ENCODE results near the gene MED13L.

Gene MED13L

DNA sequence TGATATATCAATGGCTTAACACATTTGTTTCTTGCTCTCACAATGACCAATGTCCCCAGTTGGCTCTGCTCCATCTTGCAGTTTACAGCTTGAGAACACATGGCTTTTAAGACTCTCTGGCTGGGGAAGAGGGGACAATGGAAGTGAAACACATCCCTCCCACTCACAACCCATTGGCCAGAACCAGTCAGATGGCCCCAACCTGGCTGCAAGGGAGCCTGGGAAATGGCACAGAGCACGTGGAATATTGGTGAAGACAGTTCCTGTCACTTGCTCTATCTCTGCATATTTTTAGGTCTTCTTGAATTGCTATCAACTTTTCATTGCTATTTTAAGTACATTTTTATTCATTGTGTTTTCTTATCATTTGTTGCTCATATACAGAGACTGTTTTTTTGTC is 345.4 kb downstream of the MED13L start:
- TF ChIP-seq L3MBTL2 (conservative IDR thresholded peaks at IDR 0.05) (peak; percentile 54), FOXA1 (IDR thresholded peaks at IDR 0.05) (no peak)
- CTCF ChIA-PET = no interaction called here
- POLR2A ChIA-PET = no interaction called here
- no peak for DNase-seq (ENCODE audit: extremely low spot score)

DNA sequence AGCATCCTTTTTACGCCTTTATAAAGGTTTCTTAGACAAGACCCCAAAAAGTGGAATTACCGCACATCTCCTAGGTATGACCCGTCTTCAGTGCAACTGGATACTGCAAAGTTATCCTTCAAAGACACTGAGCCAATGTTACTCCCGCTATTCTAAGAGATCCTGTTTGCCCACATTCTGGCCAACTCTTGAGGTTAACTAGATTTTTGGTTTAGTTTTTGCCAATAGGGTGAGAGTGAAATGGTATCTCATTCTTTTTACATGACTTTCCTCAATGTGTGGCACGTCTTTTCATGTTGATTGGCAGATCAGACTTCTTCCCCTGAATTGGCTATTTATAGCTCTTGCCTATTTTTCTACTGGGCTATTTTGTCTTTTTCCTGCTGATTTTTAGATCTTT is 347.2 kb downstream of the MED13L start:
- TF ChIP-seq L3MBTL2 (conservative IDR thresholded peaks at IDR 0.05) (no peak), TARDBP (IDR thresholded peaks at IDR 0.05) (no peak), SP1 (IDR thresholded peaks at IDR 0.05) (no peak), HDGF (IDR thresholded peaks at IDR 0.05; ENCODE audit: borderline replicate concordance) (no peak), FOXM1 (IDR thresholded peaks at IDR 0.05; ENCODE audit: borderline replicate concordance) (no peak), FOXA1 (IDR thresholded peaks at IDR 0.05) (no peak), LEF1 (IDR thresholded peaks at IDR 0.05; ENCODE audit: borderline replicate concordance) (no peak), SUZ12 (IDR thresholded peaks at IDR 0.05) (no peak), FOXK2 (IDR thresholded peaks at IDR 0.05) (no peak), CTBP1 (IDR thresholded peaks at IDR 0.05; ENCODE audit: borderline replicate concordance) (no peak)
- TF ChIP-seq, protein P1, sequence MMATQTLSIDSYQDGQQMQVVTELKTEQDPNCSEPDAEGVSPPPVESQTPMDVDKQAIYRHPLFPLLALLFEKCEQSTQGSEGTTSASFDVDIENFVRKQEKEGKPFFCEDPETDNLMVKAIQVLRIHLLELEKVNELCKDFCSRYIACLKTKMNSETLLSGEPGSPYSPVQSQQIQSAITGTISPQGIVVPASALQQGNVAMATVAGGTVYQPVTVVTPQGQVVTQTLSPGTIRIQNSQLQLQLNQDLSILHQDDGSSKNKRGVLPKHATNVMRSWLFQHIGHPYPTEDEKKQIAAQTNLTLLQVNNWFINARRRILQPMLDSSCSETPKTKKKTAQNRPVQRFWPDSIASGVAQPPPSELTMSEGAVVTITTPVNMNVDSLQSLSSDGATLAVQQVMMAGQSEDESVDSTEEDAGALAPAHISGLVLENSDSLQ (IDR thresholded peaks at IDR 0.05) = no peak
- ChIA-PET POLR2A (no interaction called here), CTCF (no interaction called here)
- no peak for DNase-seq (ENCODE audit: extremely low spot score)

DNA sequence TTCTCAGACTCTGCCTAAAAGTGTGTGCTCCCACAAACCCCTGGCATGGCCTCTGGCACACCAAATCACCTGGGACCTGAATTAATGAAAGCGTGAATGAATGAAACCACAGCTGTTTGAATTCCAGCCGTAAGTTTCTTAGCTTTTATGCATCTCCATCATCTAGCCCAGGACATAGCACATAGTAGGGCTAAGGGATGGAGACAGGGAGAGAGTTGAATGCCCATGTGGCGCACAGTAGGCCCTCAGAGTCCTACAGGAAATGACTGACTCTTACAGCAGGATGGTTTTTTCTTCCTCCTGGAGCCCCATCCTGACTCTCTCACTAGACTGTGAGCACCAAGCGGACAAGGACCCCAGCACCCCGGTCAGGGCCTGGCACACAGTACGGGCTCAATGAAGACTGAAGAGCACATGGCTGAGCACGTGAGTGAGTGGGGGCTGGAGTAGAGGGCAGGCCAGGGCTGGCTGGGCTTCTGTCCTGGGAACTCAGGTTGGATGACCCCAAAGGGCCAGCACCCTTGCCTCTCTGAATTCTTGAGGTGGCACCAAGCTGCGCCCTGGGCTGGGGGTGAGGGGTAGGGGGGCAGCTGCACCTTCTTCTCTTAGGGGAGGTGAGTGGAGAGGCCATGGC is 351.3 kb downstream of the MED13L start:
- DNase-seq (ENCODE audit: extremely low spot score) = no peak
- TF ChIP-seq SP1 (IDR thresholded peaks at IDR 0.05) = no peak
- TF ChIP-seq NFRKB (IDR thresholded peaks at IDR 0.05) = no peak
- ChIA-PET POLR2A (no interaction called here), CTCF (no interaction called here)

DNA sequence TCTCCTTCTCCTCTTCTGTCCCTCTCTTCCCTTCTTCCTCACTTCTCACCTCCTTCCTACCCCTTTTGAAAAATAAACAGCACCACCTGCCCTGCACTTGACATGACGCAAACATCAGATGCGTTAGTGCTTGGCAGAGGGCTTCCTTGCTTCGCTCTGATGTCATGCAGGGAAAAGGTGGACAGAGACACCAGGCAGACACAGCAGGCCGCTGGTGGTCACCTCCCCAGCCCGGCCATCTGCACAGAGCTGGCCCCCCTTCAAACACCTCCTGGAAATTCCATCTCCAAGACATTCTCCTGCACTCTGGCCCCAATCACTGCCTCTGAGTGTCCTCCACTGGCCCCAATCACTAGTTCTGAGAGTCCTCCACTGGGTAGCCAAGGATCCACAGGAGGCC is 353.6 kb downstream of the MED13L start:
- TF ChIP-seq SP1 (IDR thresholded peaks at IDR 0.05) = no peak
- no peak for TF ChIP-seq HDGF (IDR thresholded peaks at IDR 0.05; ENCODE audit: borderline replicate concordance)
- TF ChIP-seq FOXM1 (IDR thresholded peaks at IDR 0.05; ENCODE audit: borderline replicate concordance) = no peak
- no peak for TF ChIP-seq L3MBTL2 (conservative IDR thresholded peaks at IDR 0.05)
- TF ChIP-seq, protein P1 (IDR thresholded peaks at IDR 0.05) = no peak
- TF ChIP-seq LEF1 (IDR thresholded peaks at IDR 0.05; ENCODE audit: borderline replicate concordance) = no peak
- TF ChIP-seq CTBP1 (IDR thresholded peaks at IDR 0.05; ENCODE audit: borderline replicate concordance) = no peak
- no peak for TF ChIP-seq FOXA1 (IDR thresholded peaks at IDR 0.05)
- TF ChIP-seq BHLHE40 (IDR thresholded peaks at IDR 0.05; ENCODE audit: borderline replicate concordance) = no peak
- no peak for TF ChIP-seq NFRKB (IDR thresholded peaks at IDR 0.05)
- no peak for TF ChIP-seq ARNT (IDR thresholded peaks at IDR 0.05)
- no peak for TF ChIP-seq ELF4 (IDR thresholded peaks at IDR 0.05)
- TF ChIP-seq ZNF384 (IDR thresholded peaks at IDR 0.05) = no peak
- TF ChIP-seq SUZ12 (IDR thresholded peaks at IDR 0.05) = no peak
- no peak for TF ChIP-seq TARDBP (IDR thresholded peaks at IDR 0.05)
- no peak for TF ChIP-seq FOXK2 (IDR thresholded peaks at IDR 0.05)
- CTCF ChIA-PET = no interaction called here
- POLR2A ChIA-PET = no interaction called here
- DNase-seq (ENCODE audit: extremely low spot score) = no peak

DNA sequence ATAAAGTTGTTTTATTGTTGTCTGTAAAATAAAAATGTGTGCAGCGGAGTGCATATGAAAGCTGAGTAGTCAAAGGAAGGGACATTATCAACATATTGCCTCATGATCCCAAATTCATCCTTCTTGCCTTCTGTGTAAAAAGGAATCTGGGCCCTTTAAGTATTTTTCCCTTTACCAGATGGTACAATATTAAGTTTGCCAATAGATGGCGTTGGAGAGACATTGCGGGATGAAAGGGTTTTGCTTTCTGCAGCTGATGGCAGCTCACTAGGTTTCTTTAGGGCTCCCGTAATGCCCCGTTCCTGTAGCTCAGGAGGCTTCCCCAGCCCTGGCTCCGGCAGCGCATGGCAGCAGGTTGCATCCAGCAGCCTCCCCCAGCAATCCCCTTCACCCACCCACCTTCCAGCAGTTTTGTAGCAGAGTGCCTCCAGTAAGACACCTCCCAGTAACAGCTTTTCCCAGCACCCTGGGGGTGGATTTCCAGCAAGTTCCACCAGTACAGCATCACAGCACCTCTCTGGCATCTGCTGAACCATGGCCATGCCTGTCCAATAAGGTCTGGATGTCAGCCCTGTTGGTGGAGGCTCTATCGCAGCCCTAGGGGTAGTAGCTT is 354.4 kb downstream of the MED13L start:
- TF ChIP-seq BHLHE40 (IDR thresholded peaks at IDR 0.05; ENCODE audit: borderline replicate concordance) = no peak
- TF ChIP-seq TARDBP (IDR thresholded peaks at IDR 0.05) = no peak
- TF ChIP-seq FOXM1 (IDR thresholded peaks at IDR 0.05; ENCODE audit: borderline replicate concordance) = no peak
- no peak for TF ChIP-seq CTBP1 (IDR thresholded peaks at IDR 0.05; ENCODE audit: borderline replicate concordance)
- CTCF ChIA-PET = no interaction called here
- peak; percentile 39 for DNase-seq (ENCODE audit: extremely low spot score)
- POLR2A ChIA-PET = no interaction called here

DNA sequence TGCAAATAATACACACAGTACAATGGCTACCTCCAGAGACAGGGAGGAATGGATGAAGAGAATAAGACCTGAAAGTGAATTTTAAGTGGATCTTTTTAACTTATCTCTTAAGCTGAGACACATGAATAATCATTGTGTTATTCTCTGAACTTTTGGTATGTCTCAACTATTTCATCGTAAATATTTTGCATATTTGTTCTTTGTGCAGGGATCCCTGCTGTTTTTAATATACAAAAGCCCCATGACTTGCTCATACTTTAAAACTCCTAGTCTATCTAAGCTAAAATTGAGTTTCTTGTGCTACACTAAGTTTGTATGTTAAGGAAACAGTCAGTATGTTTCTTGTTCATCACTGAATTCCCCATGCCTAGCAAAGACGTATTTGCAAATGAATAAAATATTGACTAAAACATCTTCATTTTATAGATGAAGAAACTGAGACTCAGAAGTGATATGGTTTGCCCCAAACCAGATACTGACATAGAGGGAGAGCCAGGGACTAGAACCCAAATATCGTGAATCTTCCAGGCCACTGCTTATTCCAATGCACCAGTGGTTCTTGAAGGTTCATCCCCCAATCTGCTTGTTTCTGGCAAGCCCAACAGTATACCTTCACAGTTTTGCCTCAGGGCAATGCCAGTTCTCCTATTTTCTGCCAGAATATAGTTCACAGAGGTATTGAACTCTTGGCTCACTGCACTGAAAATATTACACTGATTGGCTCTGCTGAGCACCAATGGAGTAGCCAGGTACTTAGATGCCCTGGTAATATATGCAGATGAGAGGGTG is 356.9 kb downstream of the MED13L start:
- POLR2A ChIA-PET = no interaction called here
- no peak for TF ChIP-seq NFRKB (IDR thresholded peaks at IDR 0.05)
- TF ChIP-seq TARDBP (IDR thresholded peaks at IDR 0.05) = no peak
- TF ChIP-seq FOXA1 (IDR thresholded peaks at IDR 0.05) = no peak
- no peak for TF ChIP-seq ZNF384 (IDR thresholded peaks at IDR 0.05)
- TF ChIP-seq L3MBTL2 (conservative IDR thresholded peaks at IDR 0.05) = no peak
- TF ChIP-seq SUZ12 (IDR thresholded peaks at IDR 0.05) = no peak
- no peak for TF ChIP-seq SP1 (IDR thresholded peaks at IDR 0.05)
- TF ChIP-seq BHLHE40 (IDR thresholded peaks at IDR 0.05; ENCODE audit: borderline replicate concordance) = no peak
- no peak for TF ChIP-seq LEF1 (IDR thresholded peaks at IDR 0.05; ENCODE audit: borderline replicate concordance)
- TF ChIP-seq HDGF (IDR thresholded peaks at IDR 0.05; ENCODE audit: borderline replicate concordance) = no peak
- no peak for TF ChIP-seq FOXK2 (IDR thresholded peaks at IDR 0.05)
- no peak for TF ChIP-seq ELF4 (IDR thresholded peaks at IDR 0.05)
- TF ChIP-seq, protein P1 (IDR thresholded peaks at IDR 0.05) = no peak
- no peak for TF ChIP-seq ARNT (IDR thresholded peaks at IDR 0.05)
- CTCF ChIA-PET = no interaction called here
- no peak for DNase-seq (ENCODE audit: extremely low spot score)

All from HEK293T (cell line).